ENCODE data around the gene VAC14.
A peak's percentile ranks its signal among the peaks of the same experiment; 100 is the strongest.

VAC14 gene

GRCh38 chr16:70681382-70682238 is 119.3 kb downstream of the VAC14 start:
- Histone ChIP-seq H3K27ac (ENCODE audit: low read depth, low read length) (no peak overlapping the region), H3K14ac (ENCODE audit: low read length) (peak overlapping the region; percentile 20), H3K18ac (ENCODE audit: low read length) (peak overlapping the region; percentile 1), H3K4ac (ENCODE audit: low read depth, low read length) (peak overlapping the region; percentile 71), H2BK12ac (ENCODE audit: low read length) (peak overlapping the region; percentile 8), H3K23ac (ENCODE audit: low read length) (no peak overlapping the region), H3K4me2 (ENCODE audit: low read length) (no peak overlapping the region), H4K12ac (ENCODE audit: low read depth, low read length) (no peak overlapping the region), H3K79me2 (ENCODE audit: control insufficient read depth, insufficient read depth, low read length, poor library complexity) (peaks cover 36% of the 10 kb centered on the region), H3K4me1 (ENCODE audit: control insufficient read depth in 1 of 2, insufficient read depth in 2 of 2, low read length in 2 of 2) (peaks cover 37% of the 10 kb centered on the region in 2 experiments), H4K8ac (ENCODE audit: low read depth, low read length) (no peak overlapping the region), H3K9me3 (ENCODE audit: insufficient read depth, low read depth, low read length) (peaks cover 3% of the 10 kb centered on the region), H3K36me3 (ENCODE audit: control insufficient read depth in 1 of 2, insufficient read depth in 2 of 2, low read length in 2 of 2) (peaks cover 46 to 51% of the 10 kb centered on the region in 2 experiments), H2BK5ac (ENCODE audit: low read depth, low read length, poor library complexity) (peak overlapping the region; percentile 3), H3K9ac (ENCODE audit: low read length) (no peak overlapping the region), H2BK120ac (ENCODE audit: insufficient read depth, low read length, poor library complexity) (no peak overlapping the region), H2AFZ (ENCODE audit: insufficient read depth, low read length, poor library complexity) (no peak overlapping the region), H3K4me3 (ENCODE audit: low read depth, low read length) (no peak overlapping the region), H3K79me1 (ENCODE audit: low read length) (peaks cover 15% of the 10 kb centered on the region), H4K91ac (ENCODE audit: low read depth, low read length) (peak overlapping the region; percentile 4), H3K27me3 (ENCODE audit: insufficient read depth, low read length) (no peaks in the 10 kb centered on the region), H2AK5ac (ENCODE audit: low read length) (peak overlapping the region; percentile 13)
- DNase-seq = no peak
- WGBS (ENCODE audit: extremely low coverage, insufficient coverage, insufficient read length) = no CpG with 5 or more reads among the region's 13 CpGs

DNA sequence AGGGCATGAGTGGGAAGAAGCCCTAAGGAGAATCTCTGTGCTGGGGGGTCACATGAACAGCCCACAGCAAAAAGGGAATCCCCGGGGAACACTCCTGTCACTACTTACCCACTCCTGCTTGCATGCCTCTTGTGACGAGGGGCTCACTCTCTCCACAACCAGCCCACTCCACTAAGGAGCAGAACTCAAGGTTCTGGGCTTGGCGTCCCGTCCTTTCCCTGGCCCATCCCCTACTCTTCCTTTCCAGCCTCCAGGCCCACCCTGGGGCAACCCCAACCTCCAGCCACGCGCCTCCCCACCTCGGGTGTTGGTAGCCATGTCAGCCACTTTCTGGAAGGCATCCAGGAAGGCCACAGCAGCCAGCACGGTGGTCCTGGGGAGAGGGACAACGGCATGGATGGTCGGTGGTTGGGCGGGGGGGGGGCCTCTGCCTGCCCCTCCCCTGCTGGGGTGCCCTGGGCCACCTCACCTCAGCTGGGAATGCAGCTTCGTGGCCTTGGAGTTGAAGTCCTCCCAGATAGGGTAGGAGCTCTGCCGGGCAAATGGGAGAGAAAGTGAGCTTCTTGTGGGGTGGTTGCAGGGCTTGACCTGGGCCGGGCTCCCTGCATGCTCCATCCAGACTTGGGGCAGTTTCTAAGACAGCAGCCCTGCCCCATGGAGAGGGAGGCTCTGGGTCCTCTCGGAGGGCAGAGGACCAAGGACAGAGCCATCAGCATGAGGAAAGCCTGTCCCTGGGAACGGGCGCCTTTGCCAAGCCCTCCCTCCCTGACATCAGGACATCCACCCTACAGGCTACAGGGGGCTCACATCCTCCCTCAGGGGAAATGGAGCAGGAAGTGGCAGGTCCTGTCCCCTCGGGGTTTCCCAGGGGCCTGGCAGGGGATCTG is 120.2 kb downstream of the VAC14 start:
- peak overlapping the region; percentile 3 for H4K8ac ChIP-seq (ENCODE audit: low read depth, low read length)
- H4K12ac ChIP-seq (ENCODE audit: low read depth, low read length) = no peak overlapping the region
- peaks cover 32% of the 10 kb centered on the region in 2 experiments for H3K4me1 ChIP-seq (ENCODE audit: control insufficient read depth in 1 of 2, insufficient read depth in 2 of 2, low read length in 2 of 2)
- H3K4ac ChIP-seq (ENCODE audit: low read depth, low read length) = no peak overlapping the region
- DNase-seq = no peak
- peak overlapping the region; percentile 13 for H2AK5ac ChIP-seq (ENCODE audit: low read length)
- H3K27ac ChIP-seq (ENCODE audit: low read depth, low read length) = no peak overlapping the region
- H3K79me1 ChIP-seq (ENCODE audit: low read length) = peaks cover 10% of the 10 kb centered on the region
- H3K9me3 ChIP-seq (ENCODE audit: insufficient read depth, low read depth, low read length) = peaks cover 3% of the 10 kb centered on the region
- no peak overlapping the region for H3K23ac ChIP-seq (ENCODE audit: low read length)
- H3K14ac ChIP-seq (ENCODE audit: low read length) = no peak overlapping the region
- peaks cover 54 to 57% of the 10 kb centered on the region in 2 experiments for H3K36me3 ChIP-seq (ENCODE audit: control insufficient read depth in 1 of 2, insufficient read depth in 2 of 2, low read length in 2 of 2)
- H2BK120ac ChIP-seq (ENCODE audit: insufficient read depth, low read length, poor library complexity) = no peak overlapping the region
- H3K79me2 ChIP-seq (ENCODE audit: control insufficient read depth, insufficient read depth, low read length, poor library complexity) = peaks cover 33% of the 10 kb centered on the region
- no peak overlapping the region for H2BK12ac ChIP-seq (ENCODE audit: low read length)
- H3K18ac ChIP-seq (ENCODE audit: low read length) = peak overlapping the region; percentile 1
- no peak overlapping the region for H2BK5ac ChIP-seq (ENCODE audit: low read depth, low read length, poor library complexity)
- no peak overlapping the region for H3K4me3 ChIP-seq (ENCODE audit: low read depth, low read length)
- no peak overlapping the region for H2AFZ ChIP-seq (ENCODE audit: insufficient read depth, low read length, poor library complexity)
- WGBS (ENCODE audit: extremely low coverage, insufficient coverage, insufficient read length) = no CpG with 5 or more reads among the region's 18 CpGs
- H3K9ac ChIP-seq (ENCODE audit: low read length) = no peak overlapping the region
- no peak overlapping the region for H4K91ac ChIP-seq (ENCODE audit: low read depth, low read length)
- no peaks in the 10 kb centered on the region for H3K27me3 ChIP-seq (ENCODE audit: insufficient read depth, low read length)
- no peak overlapping the region for H3K4me2 ChIP-seq (ENCODE audit: low read length)

DNA sequence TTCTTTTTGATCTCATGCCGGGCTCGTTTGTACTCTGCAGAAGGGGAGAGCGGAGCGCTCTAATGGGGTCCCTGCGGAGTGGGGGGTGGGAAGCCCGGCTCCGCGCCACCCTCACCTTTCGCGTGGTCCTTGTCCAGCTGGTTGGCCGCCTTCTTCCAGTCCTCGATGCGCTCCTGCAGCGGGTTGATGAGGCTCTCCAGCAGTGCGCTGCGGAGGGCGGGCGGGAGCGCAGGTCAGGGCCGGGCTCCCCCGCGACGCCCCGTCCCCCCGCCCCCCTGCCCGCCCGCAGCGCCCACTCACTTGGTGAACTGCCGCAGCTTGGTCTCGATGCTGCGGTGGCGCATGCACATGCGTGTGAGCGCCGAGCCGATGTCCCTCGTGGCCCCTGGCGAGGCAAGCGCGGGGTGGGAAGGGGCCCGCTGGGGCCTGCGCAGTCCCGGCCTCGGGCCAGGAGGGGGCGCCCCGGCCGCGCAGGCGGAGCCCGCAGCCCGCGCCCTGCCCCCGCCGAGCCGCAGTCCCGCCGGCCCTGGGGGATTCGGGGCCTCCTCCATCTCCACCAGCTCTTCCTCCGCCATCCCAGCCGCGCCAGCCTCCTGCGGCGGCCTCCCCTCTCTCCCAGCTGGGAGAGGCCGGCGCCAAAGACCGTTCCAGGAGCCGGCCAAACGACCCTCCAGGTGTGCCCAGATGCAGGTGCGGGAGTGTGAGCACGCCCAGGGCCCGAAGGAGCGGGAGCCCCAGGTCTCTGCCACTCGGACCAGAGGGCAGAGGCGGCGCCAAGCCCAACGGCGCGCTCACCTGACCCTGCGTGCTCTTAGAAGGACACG is 121.1 kb downstream of the VAC14 start:
- H2AK5ac ChIP-seq (ENCODE audit: low read length) = no peak overlapping the region
- no peak overlapping the region for H3K23ac ChIP-seq (ENCODE audit: low read length)
- no CpG with 5 or more reads among the region's 80 CpGs for WGBS (ENCODE audit: extremely low coverage, insufficient coverage, insufficient read length)
- no peak overlapping the region for H2BK12ac ChIP-seq (ENCODE audit: low read length)
- no peak overlapping the region for H3K4ac ChIP-seq (ENCODE audit: low read depth, low read length)
- no peak overlapping the region for H3K4me2 ChIP-seq (ENCODE audit: low read length)
- H3K18ac ChIP-seq (ENCODE audit: low read length) = no peak overlapping the region
- H3K9me3 ChIP-seq (ENCODE audit: insufficient read depth, low read depth, low read length) = peaks cover 3% of the 10 kb centered on the region
- no peak overlapping the region for H3K4me3 ChIP-seq (ENCODE audit: low read depth, low read length)
- peaks cover 26% of the 10 kb centered on the region for H3K79me2 ChIP-seq (ENCODE audit: control insufficient read depth, insufficient read depth, low read length, poor library complexity)
- H3K27ac ChIP-seq (ENCODE audit: low read depth, low read length) = no peak overlapping the region
- no peak overlapping the region for H4K91ac ChIP-seq (ENCODE audit: low read depth, low read length)
- no peak overlapping the region for H3K14ac ChIP-seq (ENCODE audit: low read length)
- no peak overlapping the region for H3K9ac ChIP-seq (ENCODE audit: low read length)
- H3K36me3 ChIP-seq (ENCODE audit: control insufficient read depth in 1 of 2, insufficient read depth in 2 of 2, low read length in 2 of 2) = peaks cover 59 to 66% of the 10 kb centered on the region in 2 experiments
- H4K12ac ChIP-seq (ENCODE audit: low read depth, low read length) = no peak overlapping the region
- H2AFZ ChIP-seq (ENCODE audit: insufficient read depth, low read length, poor library complexity) = no peak overlapping the region
- peaks cover 32% of the 10 kb centered on the region in 2 experiments for H3K4me1 ChIP-seq (ENCODE audit: control insufficient read depth in 1 of 2, insufficient read depth in 2 of 2, low read length in 2 of 2)
- peaks cover 5% of the 10 kb centered on the region for H3K79me1 ChIP-seq (ENCODE audit: low read length)
- H2BK120ac ChIP-seq (ENCODE audit: insufficient read depth, low read length, poor library complexity) = no peak overlapping the region
- no peaks in the 10 kb centered on the region for H3K27me3 ChIP-seq (ENCODE audit: insufficient read depth, low read length)
- DNase-seq = peak in 1 of 2 donors; percentile 48
- H4K8ac ChIP-seq (ENCODE audit: low read depth, low read length) = no peak overlapping the region
- no peak overlapping the region for H2BK5ac ChIP-seq (ENCODE audit: low read depth, low read length, poor library complexity)
